ENCODE measurements around the gene BPTF. TPM values are rescaled to one million over a fixed set of nuclear protein-coding genes. Genes with fewer than 3 reads are reported as not detected.

The BPTF gene
- total and polyA plus RNA-seq, 2 of the 13 experiments (the other 11 are each of a cell fraction or from before 2014, with no cell fraction given): 43.5 to 66.1 TPM

DNA sequence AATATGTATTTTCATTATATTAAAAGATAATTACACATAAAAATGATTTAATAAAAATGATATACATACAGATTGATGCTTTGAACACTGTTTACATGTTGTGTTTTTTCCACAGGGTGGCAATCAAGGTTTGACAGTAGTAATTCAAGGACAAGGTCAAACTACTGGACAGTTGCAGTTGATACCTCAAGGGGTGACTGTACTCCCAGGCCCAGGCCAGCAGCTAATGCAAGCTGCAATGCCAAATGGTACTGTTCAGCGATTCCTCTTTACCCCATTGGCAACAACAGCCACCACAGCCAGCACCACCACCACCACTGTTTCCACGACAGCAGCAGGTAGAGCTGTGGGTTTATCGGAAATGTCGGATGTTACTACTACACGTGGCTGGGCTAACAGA lies 118.7 kb downstream of the BPTF start:
- ATAC-seq (no peak), FAIRE-seq (no peak), DNase-seq (ENCODE audit: low spot score) (no peak)
- Histone ChIP-seq H2AFZ (ENCODE audit: low read length) (no peak overlapping the region), H3K79me2 (ENCODE audit: insufficient read depth, low read length) (no peaks in the 10 kb centered on the region), H3K9me3 (ENCODE audit: low read length) (no peaks in the 10 kb centered on the region), H3K36me3 (replicated peaks in 1 of 2; ENCODE audit: control insufficient read depth in 1 of 2, insufficient read depth in 2 of 2, low read length in 2 of 2) (peaks cover 50 to 89% of the 10 kb centered on the region in 2 experiments), H3K27ac (ENCODE audit: extremely low read length, insufficient read depth, low read length) (no peak overlapping the region), H3K4me2 (ENCODE audit: low read depth, low read length) (no peak overlapping the region), H3K4me1 (ENCODE audit: insufficient read depth, low read length) (0 out of 2 replicates have a peak, but pooled peaks cover 6% of the 10 kb centered on the region), H3K4me3 (replicated peaks in 1 of 3; ENCODE audit: insufficient read depth in 1 of 3, low read depth in 2 of 3, low read length in 3 of 3) (no peak overlapping the region), H4K20me1 (ENCODE audit: insufficient read depth, low read length) (no peaks in the 10 kb centered on the region), H3K9ac (ENCODE audit: insufficient read depth, low read depth, low read length) (no peak overlapping the region), H3K27me3 (ENCODE audit: control insufficient read depth in 1 of 2, insufficient read depth in 2 of 2, low read length in 2 of 2) (no peaks in the 10 kb centered on the region)
- TF ChIP-seq BORCS8-MEF2B (CRISPR knock-in tag; IDR thresholded peaks at IDR 0.05) (no peak), ELF3 (CRISPR knock-in tag; IDR thresholded peaks at IDR 0.05) (no peak), MTA3 (CRISPR knock-in tag; IDR thresholded peaks at IDR 0.05) (no peak), NCOA1 (CRISPR knock-in tag; IDR thresholded peaks at IDR 0.05) (no peak), U2AF2 (IDR thresholded peaks at IDR 0.05; ENCODE audit: low read depth, low read length) (no peak), ZBTB14 (CRISPR knock-in tag; IDR thresholded peaks at IDR 0.05) (no peak), DNMT3B (CRISPR knock-in tag; conservative IDR thresholded peaks at IDR 0.05) (no peak), U2AF1 (optimal IDR thresholded peaks at IDR 0.05; ENCODE audit: low read depth, low read length) (no peak), ZNF484 (CRISPR knock-in tag; IDR thresholded peaks at IDR 0.05; ENCODE audit: borderline replicate concordance, low read depth) (no peak), SP4 (CRISPR knock-in tag; IDR thresholded peaks at IDR 0.05) (no peak), ZNF337 (CRISPR knock-in tag; IDR thresholded peaks at IDR 0.05; ENCODE audit: borderline replicate concordance, low read depth) (no peak)
- TF ChIP-seq, protein P1, sequence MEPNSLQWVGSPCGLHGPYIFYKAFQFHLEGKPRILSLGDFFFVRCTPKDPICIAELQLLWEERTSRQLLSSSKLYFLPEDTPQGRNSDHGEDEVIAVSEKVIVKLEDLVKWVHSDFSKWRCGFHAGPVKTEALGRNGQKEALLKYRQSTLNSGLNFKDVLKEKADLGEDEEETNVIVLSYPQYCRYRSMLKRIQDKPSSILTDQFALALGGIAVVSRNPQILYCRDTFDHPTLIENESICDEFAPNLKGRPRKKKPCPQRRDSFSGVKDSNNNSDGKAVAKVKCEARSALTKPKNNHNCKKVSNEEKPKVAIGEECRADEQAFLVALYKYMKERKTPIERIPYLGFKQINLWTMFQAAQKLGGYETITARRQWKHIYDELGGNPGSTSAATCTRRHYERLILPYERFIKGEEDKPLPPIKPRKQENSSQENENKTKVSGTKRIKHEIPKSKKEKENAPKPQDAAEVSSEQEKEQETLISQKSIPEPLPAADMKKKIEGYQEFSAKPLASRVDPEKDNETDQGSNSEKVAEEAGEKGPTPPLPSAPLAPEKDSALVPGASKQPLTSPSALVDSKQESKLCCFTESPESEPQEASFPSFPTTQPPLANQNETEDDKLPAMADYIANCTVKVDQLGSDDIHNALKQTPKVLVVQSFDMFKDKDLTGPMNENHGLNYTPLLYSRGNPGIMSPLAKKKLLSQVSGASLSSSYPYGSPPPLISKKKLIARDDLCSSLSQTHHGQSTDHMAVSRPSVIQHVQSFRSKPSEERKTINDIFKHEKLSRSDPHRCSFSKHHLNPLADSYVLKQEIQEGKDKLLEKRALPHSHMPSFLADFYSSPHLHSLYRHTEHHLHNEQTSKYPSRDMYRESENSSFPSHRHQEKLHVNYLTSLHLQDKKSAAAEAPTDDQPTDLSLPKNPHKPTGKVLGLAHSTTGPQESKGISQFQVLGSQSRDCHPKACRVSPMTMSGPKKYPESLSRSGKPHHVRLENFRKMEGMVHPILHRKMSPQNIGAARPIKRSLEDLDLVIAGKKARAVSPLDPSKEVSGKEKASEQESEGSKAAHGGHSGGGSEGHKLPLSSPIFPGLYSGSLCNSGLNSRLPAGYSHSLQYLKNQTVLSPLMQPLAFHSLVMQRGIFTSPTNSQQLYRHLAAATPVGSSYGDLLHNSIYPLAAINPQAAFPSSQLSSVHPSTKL (CRISPR knock-in tag; IDR thresholded peaks at IDR 0.05): no peak
- TF ChIP-seq, protein P2, sequence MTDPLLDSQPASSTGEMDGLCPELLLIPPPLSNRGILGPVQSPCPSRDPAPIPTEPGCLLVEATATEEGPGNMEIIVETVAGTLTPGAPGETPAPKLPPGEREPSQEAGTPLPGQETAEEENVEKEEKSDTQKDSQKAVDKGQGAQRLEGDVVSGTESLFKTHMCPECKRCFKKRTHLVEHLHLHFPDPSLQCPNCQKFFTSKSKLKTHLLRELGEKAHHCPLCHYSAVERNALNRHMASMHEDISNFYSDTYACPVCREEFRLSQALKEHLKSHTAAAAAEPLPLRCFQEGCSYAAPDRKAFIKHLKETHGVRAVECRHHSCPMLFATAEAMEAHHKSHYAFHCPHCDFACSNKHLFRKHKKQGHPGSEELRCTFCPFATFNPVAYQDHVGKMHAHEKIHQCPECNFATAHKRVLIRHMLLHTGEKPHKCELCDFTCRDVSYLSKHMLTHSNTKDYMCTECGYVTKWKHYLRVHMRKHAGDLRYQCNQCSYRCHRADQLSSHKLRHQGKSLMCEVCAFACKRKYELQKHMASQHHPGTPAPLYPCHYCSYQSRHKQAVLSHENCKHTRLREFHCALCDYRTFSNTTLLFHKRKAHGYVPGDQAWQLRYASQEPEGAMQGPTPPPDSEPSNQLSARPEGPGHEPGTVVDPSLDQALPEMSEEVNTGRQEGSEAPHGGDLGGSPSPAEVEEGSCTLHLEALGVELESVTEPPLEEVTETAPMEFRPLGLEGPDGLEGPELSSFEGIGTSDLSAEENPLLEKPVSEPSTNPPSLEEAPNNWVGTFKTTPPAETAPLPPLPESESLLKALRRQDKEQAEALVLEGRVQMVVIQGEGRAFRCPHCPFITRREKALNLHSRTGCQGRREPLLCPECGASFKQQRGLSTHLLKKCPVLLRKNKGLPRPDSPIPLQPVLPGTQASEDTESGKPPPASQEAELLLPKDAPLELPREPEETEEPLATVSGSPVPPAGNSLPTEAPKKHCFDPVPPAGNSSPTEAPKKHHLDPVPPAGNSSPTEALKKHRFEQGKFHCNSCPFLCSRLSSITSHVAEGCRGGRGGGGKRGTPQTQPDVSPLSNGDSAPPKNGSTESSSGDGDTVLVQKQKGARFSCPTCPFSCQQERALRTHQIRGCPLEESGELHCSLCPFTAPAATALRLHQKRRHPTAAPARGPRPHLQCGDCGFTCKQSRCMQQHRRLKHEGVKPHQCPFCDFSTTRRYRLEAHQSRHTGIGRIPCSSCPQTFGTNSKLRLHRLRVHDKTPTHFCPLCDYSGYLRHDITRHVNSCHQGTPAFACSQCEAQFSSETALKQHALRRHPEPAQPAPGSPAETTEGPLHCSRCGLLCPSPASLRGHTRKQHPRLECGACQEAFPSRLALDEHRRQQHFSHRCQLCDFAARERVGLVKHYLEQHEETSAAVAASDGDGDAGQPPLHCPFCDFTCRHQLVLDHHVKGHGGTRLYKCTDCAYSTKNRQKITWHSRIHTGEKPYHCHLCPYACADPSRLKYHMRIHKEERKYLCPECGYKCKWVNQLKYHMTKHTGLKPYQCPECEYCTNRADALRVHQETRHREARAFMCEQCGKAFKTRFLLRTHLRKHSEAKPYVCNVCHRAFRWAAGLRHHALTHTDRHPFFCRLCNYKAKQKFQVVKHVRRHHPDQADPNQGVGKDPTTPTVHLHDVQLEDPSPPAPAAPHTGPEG (CRISPR knock-in tag; IDR thresholded peaks at IDR 0.05): no peak
- 98% methylated on average over 5 of the region's 5 CpGs for WGBS (ENCODE audit: low lambda C conversion rate)
- ChIA-PET CTCF (ENCODE audit: low intra/inter-chr PET ratio, low total read pairs) (no interaction called here), POLR2A (no interaction called here)
- no TSS peak for BruUV-seq (replicated peaks)
- in situ Hi-C loops (cut with HindIII; ENCODE audit: extremely low pct_ligation_motif_present, low pct_unique_long_range_greater_than_20kb) (no loop called here), intact Hi-C loops (cut with micrococcal nuclease; ENCODE audit: unreplicated experiment) (no loop called here)

Measured in HepG2 (cell line).